Right kidney (tissue), 1 donor: ENCODE data around the gene DUSP28.
A peak's percentile ranks its signal among the peaks of the same experiment; 100 is the strongest.
"Not testable (repeated sequence)": the region's sequence is repeated elsewhere in the genome, so short reads cannot be mapped to it uniquely, and the experiment has no call there.

Experiments used
- DNase-seq: peaks from one replicate; pipeline ENCODE4 v3.0.0-alpha.2; 2016

DUSP28 gene

GRCh38 chr2:240560480-240561324, 545 bp downstream of the DUSP28 start:
- DNase-seq = peak; percentile 100

GRCh38 chr2:240561325-240561971, 1.3 kb downstream of the DUSP28 start:
- no peak for DNase-seq

- not testable (repeated sequence) for DNase-seq
These were observed 3.1 kb downstream of the DUSP28 start for GRCh38 chr2:240563231-240563630.

GRCh38 chr2:240563951-240564560, 3.9 kb downstream of the DUSP28 start:
- DNase-seq = no peak

GRCh38 chr2:240564561-240565332, 4.6 kb downstream of the DUSP28 start:
- DNase-seq = no peak

GRCh38 chr2:240565333-240566202, 5.4 kb downstream of the DUSP28 start:
- DNase-seq = peak; percentile 36

GRCh38 chr2:240566203-240567136, 6.3 kb downstream of the DUSP28 start:
- DNase-seq = peak; percentile 68

GRCh38 chr2:240567137-240567871, 7.1 kb downstream of the DUSP28 start:
- no peak for DNase-seq

GRCh38 chr2:240567872-240568677, 7.9 kb downstream of the DUSP28 start, which contains the start of gene RNPEPL1:
Gene RNPEPL1, plus strand, starts transcription at chr2:240568484. Its CDS starts 103 bp downstream, at chr2:240568587.
- DNase-seq = peak; percentile 75

- DNase-seq = peak; percentile 67
These were observed 8.7 kb downstream of the DUSP28 start for GRCh38 chr2:240568678-240569522.

GRCh38 chr2:240569523-240569997, 9.4 kb downstream of the DUSP28 start:
- no peak for DNase-seq

GRCh38 chr2:240569998-240570530, 9.9 kb downstream of the DUSP28 start:
- DNase-seq = no peak

- DNase-seq = no peak
These were observed 10.6 kb downstream of the DUSP28 start for GRCh38 chr2:240570531-240571313.

GRCh38 chr2:240571314-240571973, 11.3 kb downstream of the DUSP28 start:
- DNase-seq = no peak

- DNase-seq = no peak
These were observed 12.2 kb downstream of the DUSP28 start for GRCh38 chr2:240572141-240573031.
